ENCODE measurements around the gene NCKAP5.

DNA sequence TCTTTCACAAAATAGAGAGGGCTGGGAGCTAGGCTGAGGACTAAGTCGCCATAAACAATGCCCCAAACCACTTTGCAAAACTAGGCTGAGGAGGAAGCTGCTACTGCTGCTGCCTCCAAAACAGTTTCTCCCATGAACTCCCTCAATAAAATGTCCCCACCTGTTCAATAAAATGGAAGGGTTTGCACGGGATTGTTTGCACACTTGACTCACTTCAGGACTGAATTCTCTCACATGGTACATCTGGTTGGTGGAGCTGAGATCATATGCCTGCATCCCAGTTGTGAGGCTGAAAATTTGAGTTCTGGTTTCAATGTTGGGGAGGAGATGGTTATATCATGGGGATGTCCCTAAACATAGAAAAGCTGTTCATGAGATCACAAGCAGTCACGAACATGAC is 26.5 kb downstream of the NCKAP5 start:
- TF ChIP-seq CTCF (IDR thresholded peaks at IDR 0.05), result no peak
- TF ChIP-seq POLR2A (IDR thresholded peaks at IDR 0.05), result no peak
- no peak for TF ChIP-seq POLR2AphosphoS5 (IDR thresholded peaks at IDR 0.05)

All from prostate gland (tissue), 2 donors.